GM18517 (cell line): ENCODE data around the gene CSKMT.
"Not testable (repeated sequence)": the region's sequence is repeated elsewhere in the genome, so short reads cannot be mapped to it uniquely, and the experiment has no call there.

Experiments used
- ATAC-seq: cut with Tn5 transposase; IDR thresholded peaks from one replicate; pipeline ENCODE4 v1.9.1; 2021; ENCODE audit warnings: mild to moderate bottlenecking, moderate library complexity; ENCODE audit not compliant: unreplicated experiment

Gene CSKMT

GRCh38 chr11:62654297-62654696 lies 10.8 kb upstream of the CSKMT start:
- no peak for ATAC-seq

- ATAC-seq, result no peak
These were observed 8.2 kb upstream of the CSKMT start for GRCh38 chr11:62656796-62657429.

GRCh38 chr11:62664405-62665074 lies 572 bp upstream of the CSKMT start:
- peak; percentile 10 for ATAC-seq

- ATAC-seq, result peak; percentile 36
These were observed 617 bp downstream of the CSKMT start for GRCh38 chr11:62665599-62666258.

- no peak for ATAC-seq
These were observed 1.3 kb downstream of the CSKMT start for GRCh38 chr11:62666259-62666926.

- ATAC-seq, result no peak
These were observed 2.3 kb downstream of the CSKMT start for GRCh38 chr11:62667460-62667859.

- ATAC-seq, result no peak
These were observed 4.5 kb downstream of the CSKMT start for GRCh38 chr11:62669420-62670161.

GRCh38 chr11:62671236-62671607 lies 6.1 kb downstream of the CSKMT start:
- peak; percentile 11 for ATAC-seq

- ATAC-seq, result peak; percentile 68
These were observed 6.7 kb downstream of the CSKMT start, which contains the start of the genes LBHD1 and UQCC3 for GRCh38 chr11:62671608-62672389. TSS of gene LBHD1 (minus strand) at chr11:62672267. CDS start at chr11:62670031, 2,236 bp downstream. TSS of gene UQCC3 (plus strand) at chr11:62671673. CDS start at chr11:62671746, 73 bp downstream.

- no peak for ATAC-seq
These were observed 8.0 kb downstream of the CSKMT start for GRCh38 chr11:62673196-62673525.

- ATAC-seq, result not testable (repeated sequence)
These were observed 10.3 kb downstream of the CSKMT start for GRCh38 chr11:62675415-62675814.

- ATAC-seq, result no peak
These were observed 11.6 kb downstream of the CSKMT start for GRCh38 chr11:62676698-62677097.

- no peak for ATAC-seq
These were observed 12.0 kb downstream of the CSKMT start for GRCh38 chr11:62677156-62677555.

GRCh38 chr11:62677714-62678113 lies 12.6 kb downstream of the CSKMT start:
- ATAC-seq, result no peak

GRCh38 chr11:62678433-62678769 lies 13.3 kb downstream of the CSKMT start:
- ATAC-seq, result no peak

GRCh38 chr11:62678770-62679696 lies 13.9 kb downstream of the CSKMT start, which contains the start of gene UBXN1:
TSS of gene UBXN1 (minus strand) at chr11:62679073. CDS start at chr11:62678923, 150 bp downstream.
- no peak for ATAC-seq

- peak; percentile 47 for ATAC-seq
These were observed 15.7 kb downstream of the CSKMT start for GRCh38 chr11:62680825-62681240.

GRCh38 chr11:62682518-62682917 lies 17.4 kb downstream of the CSKMT start:
- no peak for ATAC-seq
